Thyroid gland (tissue), 4 donors: ENCODE measurements around the gene HSH2D. TPM values are rescaled to one million over a fixed set of nuclear protein-coding genes. Genes with fewer than 3 reads are reported as not detected.

Experiments
- DNase-seq, 2 donors: peaks; one replicate each; pipeline ENCODE4 v3.0.0-alpha.2; 2019
- H3K27ac ChIP-seq, 3 donors: fragments of 200-600 bp; sonication (generic); 1 replicate in 2 of 3; 2 replicates in 1 of 3; pipeline ENCODE4 v1.5.1; 2016 to 2019; ENCODE audit warnings: mild to moderate bottlenecking in 1 of 3, moderate library complexity in 1 of 3
- H3K27me3 ChIP-seq: fragments of 200-600 bp; sonication (generic); one replicate; pipeline ENCODE4 v1.5.1; 2019
- H3K36me3 ChIP-seq, 2 donors: fragments of 200-600 bp; sonication (generic); one replicate each; pipeline ENCODE4 v1.5.1; 2016 to 2019
- H3K4me1 ChIP-seq, 2 donors: fragments of 200-600 bp; sonication (generic); one replicate each; pipeline ENCODE4 v1.5.1; 2017 to 2019
- H3K4me3 ChIP-seq, 3 donors: fragments of 200-600 bp; sonication (generic); replicated peaks in 1 of 3; 1 replicate in 2 of 3; 2 replicates in 1 of 3; pipeline ENCODE4 v1.5.1; 2016; ENCODE audit warnings: mild to moderate bottlenecking in 1 of 3
- H3K9me3 ChIP-seq: fragments of 200-600 bp; sonication (generic); one replicate; pipeline ENCODE4 v1.5.1; 2017
- CTCF ChIP-seq, 6 experiments: fragments of 200-600 bp in 3 of 6; fragments of 450-650 bp in 3 of 6; sonication (generic) in 3 of 6; IDR thresholded peaks; one replicate each; pipeline ENCODE4 v1.5.1; 2016 to 2019; ENCODE audit warnings: antibody characterized with exemption in 6 of 6, mild to moderate bottlenecking in 2 of 6, inconsistent platforms in 1 of 6, moderate library complexity in 1 of 6
- POLR2A ChIP-seq, 2 donors: fragments of 450-650 bp; IDR thresholded peaks; one replicate each; pipeline ENCODE4 v1.6.1; 2017; ENCODE audit warnings: antibody characterized with exemption in 2 of 2, mild to moderate bottlenecking in 2 of 2, moderate library complexity in 1 of 2
- WGBS, 2 donors: methylation state at CpG; one replicate each; pipeline ENCODE4 v1.1.5; 2017; 5-methylcytosine and 5-hydroxymethylcytosine counted together
- intact Hi-C: fragments of 100-400 bp; cut with DNase I; formaldehyde crosslinking; loops from one replicate; pipeline ENCODE4 v1.15.1; 2023
- total RNA-seq, 4 donors: library from RNA; depleted of rRNA; stranded (reverse); fragments of >200 nt; gene quantifications; one replicate each; pipeline ENCODE4 v1.2.3, GENCODE V29; 2016

The HSH2D gene
- total RNA-seq, 4 donors from 2014 or later: 0.94 to 4.6 (median 2.5) TPM

- intact Hi-C loops: no loop called here
- H3K9me3 ChIP-seq: no peaks in the 10 kb centered on the region
- H3K4me3 ChIP-seq: no peak overlapping the region
- no peaks in the 10 kb centered on the region for H3K4me1 ChIP-seq
- H3K36me3 ChIP-seq: no peaks in the 10 kb centered on the region
- 82 to 83% methylated on average over 3 of the region's 3 CpGs for WGBS, 2 donors
- H3K27ac ChIP-seq: no peak overlapping the region
- no peak for TF ChIP-seq CTCF (IDR thresholded peaks at IDR 0.05)
- no peaks in the 10 kb centered on the region for H3K27me3 ChIP-seq
- no peak for DNase-seq
Measured at GRCh38 chr19:16161840-16162239, 18.4 kb downstream of the HSH2D start.

- Histone ChIP-seq H3K36me3 (no peaks in the 10 kb centered on the region), H3K27me3 (no peaks in the 10 kb centered on the region), H3K27ac (no peak overlapping the region), H3K9me3 (no peaks in the 10 kb centered on the region), H3K4me1 (no peaks in the 10 kb centered on the region), H3K4me3 (no peak overlapping the region)
- DNase-seq: no peak
- TF ChIP-seq POLR2A (IDR thresholded peaks at IDR 0.05): no peak
- TF ChIP-seq CTCF (IDR thresholded peaks at IDR 0.05): no peak
- intact Hi-C loops: no loop called here
- WGBS, 2 donors: 82 to 85% methylated on average over 13 of the region's 13 CpGs
Measured at GRCh38 chr19:16164222-16164890, 20.9 kb downstream of the HSH2D start.

- whole genome bisulfite sequencing, 2 donors: 81 to 100% methylated on average over 1 of the region's 1 CpG
- TF ChIP-seq POLR2A (IDR thresholded peaks at IDR 0.05): no peak
- TF ChIP-seq CTCF (IDR thresholded peaks at IDR 0.05): no peak
Measured at GRCh38 chr19:16166417-16166816, 22.9 kb downstream of the HSH2D start.

GRCh38 chr19:16167055-16167454, 23.6 kb downstream of the HSH2D start:
- Histone ChIP-seq H3K27me3 (no peaks in the 10 kb centered on the region), H3K27ac (no peak overlapping the region), H3K4me3 (no peak overlapping the region), H3K4me1 (no peaks in the 10 kb centered on the region), H3K36me3 (no peaks in the 10 kb centered on the region), H3K9me3 (no peaks in the 10 kb centered on the region)
- DNase-seq: no peak
- intact Hi-C loops: no loop called here
- WGBS, 2 donors: 57 to 58% methylated on average over 5 of the region's 5 CpGs
- TF ChIP-seq POLR2A (IDR thresholded peaks at IDR 0.05) (no peak), CTCF (IDR thresholded peaks at IDR 0.05) (no peak)

More at GRCh38 chr19:16166417-16166816, 22.9 kb downstream of the HSH2D start:
- Histone ChIP-seq H3K36me3 (no peaks in the 10 kb centered on the region), H3K4me1 (no peaks in the 10 kb centered on the region), H3K27ac (no peak overlapping the region), H3K9me3 (no peaks in the 10 kb centered on the region), H3K27me3 (no peaks in the 10 kb centered on the region), H3K4me3 (no peak overlapping the region)
- intact Hi-C loops: no loop called here
- no peak for DNase-seq

- no peak for TF ChIP-seq POLR2A (IDR thresholded peaks at IDR 0.05)
- no peak for TF ChIP-seq CTCF (IDR thresholded peaks at IDR 0.05)
- Histone ChIP-seq H3K4me1 (no peaks in the 10 kb centered on the region), H3K4me3 (no peak overlapping the region), H3K27ac (no peak overlapping the region), H3K27me3 (no peaks in the 10 kb centered on the region), H3K9me3 (no peaks in the 10 kb centered on the region), H3K36me3 (no peaks in the 10 kb centered on the region)
- no peak for DNase-seq
- intact Hi-C loops: no loop called here
- 40 to 65% methylated on average over 2 of the region's 2 CpGs for WGBS, 2 donors
Measured at GRCh38 chr19:16168465-16169081, 25.1 kb downstream of the HSH2D start.
